ENCODE data around the gene CCDC88B.

Gene CCDC88B

GRCh38 chr11:64343767-64344559 is 4.0 kb downstream of the CCDC88B start:
- DNase-seq: peak; percentile 38 to 48 (median 38)

DNA sequence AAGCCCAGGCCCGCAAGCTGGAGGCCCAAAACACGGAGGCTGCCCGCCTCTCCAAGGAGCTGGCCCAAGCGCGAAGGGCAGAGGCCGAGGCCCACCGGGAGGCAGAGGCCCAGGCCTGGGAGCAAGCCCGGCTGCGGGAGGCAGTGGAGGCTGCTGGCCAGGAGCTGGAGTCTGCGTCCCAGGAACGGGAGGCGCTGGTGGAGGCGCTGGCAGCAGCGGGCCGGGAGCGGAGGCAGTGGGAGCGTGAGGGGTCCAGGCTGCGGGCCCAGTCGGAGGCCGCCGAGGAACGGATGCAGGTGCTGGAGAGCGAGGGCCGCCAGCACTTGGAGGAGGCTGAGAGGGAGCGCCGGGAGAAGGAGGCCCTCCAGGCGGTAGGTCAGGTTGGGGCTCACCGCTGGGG is 4.8 kb downstream of the CCDC88B start:
- DNase-seq: no peak

DNA sequence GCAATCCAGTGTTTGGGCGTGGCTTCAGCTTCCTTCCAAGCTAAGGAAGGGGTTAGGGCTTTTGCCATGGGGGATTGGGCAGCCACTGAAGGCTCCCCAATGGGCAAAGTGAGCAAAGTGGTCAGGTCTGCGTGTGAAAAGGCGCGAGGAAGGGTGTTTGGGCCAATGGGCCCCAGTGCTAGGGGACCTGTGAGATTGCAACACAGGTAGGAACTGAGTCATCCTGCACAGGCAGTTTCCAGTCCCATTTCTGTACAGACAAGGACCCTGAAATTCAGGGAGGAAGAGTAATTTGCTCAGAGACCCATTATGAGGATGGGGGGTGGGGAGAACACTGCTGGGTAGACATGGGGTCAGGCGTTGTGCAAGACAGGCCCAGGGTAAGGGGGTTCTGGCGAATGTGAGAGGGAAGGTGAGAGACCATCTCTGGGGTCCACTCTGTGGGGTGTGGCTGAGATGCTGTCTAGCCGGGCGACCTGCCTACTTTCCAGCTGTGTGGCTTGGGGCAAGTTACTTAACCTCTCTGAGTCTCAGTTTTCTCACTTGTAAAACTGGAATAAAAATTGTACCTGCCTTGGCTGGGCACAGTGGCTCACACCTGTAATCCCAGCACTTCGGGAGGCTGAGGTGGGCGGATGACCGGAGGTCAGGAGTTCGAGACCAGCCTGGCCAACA is 7.3 kb downstream of the CCDC88B start:
- DNase-seq: no peak

DNA sequence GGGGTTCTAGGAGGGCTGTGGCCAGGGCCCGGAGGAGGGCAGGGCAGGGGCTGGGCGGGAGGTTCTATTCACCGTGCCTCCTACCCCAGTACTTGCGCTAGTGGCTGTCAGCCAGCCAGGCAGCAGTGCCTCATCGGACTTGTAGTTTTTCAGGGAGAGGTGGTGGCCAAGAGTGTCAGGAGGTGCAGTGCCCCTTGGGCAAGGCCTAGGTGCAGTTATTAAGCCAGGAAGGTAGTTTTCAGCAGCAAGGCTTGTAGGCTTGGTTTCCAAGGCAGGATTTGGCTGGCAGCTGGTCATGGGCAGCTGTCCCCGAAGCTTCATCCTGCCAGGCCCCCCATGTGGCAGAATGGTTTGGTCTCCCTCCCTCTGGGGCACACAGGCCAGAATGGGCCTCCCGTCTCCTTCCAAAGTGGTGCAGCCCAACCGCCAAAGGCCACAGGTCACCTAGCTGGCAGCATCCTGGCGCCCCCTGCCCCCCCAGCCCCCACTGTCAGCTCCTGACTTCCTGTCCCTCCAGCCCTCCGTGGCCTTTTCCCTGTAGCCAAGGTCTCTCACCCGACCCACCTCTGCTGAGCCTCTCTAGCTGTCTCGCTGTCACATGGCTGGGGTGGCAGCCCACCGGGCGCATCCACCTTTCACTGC is 8.5 kb downstream of the CCDC88B start:
- DNase-seq: no peak

- no peak for DNase-seq
These were observed 9.0 kb downstream of the CCDC88B start for GRCh38 chr11:64349025-64349387.

DNA sequence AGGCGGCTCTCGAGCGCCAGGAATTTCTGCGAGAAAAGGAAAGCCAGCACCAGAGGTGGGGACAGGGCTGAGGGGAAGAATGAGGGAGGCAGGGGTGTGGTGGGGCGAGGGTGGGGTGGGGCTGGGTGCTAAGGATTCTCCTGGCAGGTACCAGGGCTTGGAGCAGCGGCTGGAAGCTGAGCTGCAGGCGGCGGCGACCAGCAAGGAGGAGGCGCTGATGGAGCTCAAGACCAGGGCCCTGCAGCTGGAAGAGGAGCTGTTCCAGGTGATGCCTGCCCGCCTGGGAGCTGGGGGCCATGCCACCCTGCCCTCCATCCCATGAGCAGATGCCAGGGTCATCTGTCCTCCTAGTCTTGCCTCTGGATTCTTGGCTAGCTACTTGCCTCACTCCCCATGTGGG is 9.4 kb downstream of the CCDC88B start:
- DNase-seq: no peak

GRCh38 chr11:64351136-64351631 is 11.2 kb downstream of the CCDC88B start:
- DNase-seq: no peak

- DNase-seq: no peak
These were observed 12.3 kb downstream of the CCDC88B start for GRCh38 chr11:64352099-64352994.

GRCh38 chr11:64352995-64353714 is 13.2 kb downstream of the CCDC88B start:
- no peak for DNase-seq

- no peak for DNase-seq
These were observed 13.9 kb downstream of the CCDC88B start for GRCh38 chr11:64353715-64354506.

DNA sequence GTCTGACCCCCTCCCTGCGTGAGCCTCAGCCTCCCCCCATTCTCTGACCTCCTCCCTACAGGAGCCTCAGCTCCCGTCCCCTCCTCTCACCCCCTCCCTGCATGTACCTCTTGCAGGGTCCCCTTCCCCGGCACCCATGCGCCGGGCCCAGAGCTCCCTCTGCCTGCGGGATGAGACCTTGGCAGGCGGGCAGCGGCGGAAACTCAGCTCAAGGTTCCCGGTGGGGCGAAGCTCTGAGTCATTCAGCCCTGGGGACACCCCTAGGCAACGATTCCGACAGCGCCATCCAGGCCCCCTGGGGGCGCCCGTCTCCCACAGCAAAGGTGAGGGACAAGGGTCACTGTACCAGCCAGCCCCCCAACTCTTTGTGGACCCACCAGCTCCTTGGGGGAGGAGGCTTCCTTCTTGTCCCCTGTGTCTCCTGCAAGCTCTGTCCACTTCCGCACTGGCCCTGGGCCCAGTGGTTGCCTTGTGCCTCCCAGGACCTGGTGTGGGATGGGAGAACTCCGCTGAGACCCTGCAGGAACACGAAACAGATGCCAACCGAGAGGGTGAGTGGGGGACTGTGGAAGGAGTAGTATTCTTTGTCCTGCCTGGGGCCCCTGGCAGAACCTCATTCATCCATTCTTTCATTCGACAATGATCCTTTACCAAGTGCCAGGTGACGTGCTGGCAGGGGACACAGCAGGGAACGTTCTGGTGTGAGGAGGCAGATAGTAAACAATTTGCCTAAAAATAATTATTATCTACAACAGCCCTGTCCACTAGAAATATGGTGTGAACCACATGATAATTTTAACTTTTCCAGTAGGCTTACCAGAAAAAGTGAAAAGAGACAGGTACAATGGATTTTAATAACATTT is 15.3 kb downstream of the CCDC88B start:
- DNase-seq: peak; percentile 89 to 91 (median 91)

DNA sequence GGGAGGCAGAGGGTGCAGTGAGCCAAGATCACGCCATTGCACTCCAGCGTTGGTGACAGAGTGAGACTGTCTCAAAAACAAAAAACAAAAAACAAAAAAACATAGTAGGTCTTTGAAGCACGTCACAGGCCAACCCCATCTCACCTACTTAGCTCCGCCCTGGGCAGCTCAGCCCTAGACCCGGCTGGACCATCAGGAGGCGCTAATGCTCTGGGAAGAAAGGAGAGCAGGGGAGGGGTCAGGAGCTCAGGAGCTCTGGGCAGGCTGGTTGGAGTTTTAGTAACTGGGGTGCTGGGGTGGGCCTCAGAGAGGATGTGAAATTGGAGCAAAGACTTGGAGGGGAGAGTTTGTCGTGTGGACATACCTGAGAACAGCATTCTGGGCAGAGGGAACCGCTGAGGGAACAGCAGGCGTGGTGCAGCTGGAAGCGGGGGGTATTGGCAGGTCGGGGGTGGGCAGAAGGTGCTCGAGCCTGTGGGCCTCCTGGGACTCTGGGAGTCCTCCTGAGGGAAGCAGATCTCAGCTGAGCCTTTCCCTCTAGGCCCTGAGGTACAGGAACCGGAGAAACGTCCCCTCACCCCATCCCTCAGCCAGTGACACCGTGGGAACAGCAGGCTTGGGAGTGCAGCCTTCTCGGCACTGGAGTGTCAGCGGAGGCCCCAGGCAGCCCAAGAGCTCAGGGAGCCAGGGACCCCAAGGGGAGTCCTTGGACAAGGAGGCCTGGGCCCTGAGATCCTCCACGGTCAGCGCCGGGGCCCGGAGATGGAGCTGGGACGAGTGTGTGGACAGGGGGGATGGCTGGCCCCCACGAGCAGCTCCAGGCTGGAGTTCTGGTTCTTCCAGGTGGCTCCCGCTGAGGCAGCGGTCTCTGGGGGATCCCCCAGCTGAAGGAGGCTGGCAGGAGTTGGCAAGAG is 16.8 kb downstream of the CCDC88B start:
- peak; percentile 49 to 71 (median 60) for DNase-seq

- DNase-seq: no peak
These were observed 17.4 kb downstream of the CCDC88B start for GRCh38 chr11:64357446-64357845.

DNA sequence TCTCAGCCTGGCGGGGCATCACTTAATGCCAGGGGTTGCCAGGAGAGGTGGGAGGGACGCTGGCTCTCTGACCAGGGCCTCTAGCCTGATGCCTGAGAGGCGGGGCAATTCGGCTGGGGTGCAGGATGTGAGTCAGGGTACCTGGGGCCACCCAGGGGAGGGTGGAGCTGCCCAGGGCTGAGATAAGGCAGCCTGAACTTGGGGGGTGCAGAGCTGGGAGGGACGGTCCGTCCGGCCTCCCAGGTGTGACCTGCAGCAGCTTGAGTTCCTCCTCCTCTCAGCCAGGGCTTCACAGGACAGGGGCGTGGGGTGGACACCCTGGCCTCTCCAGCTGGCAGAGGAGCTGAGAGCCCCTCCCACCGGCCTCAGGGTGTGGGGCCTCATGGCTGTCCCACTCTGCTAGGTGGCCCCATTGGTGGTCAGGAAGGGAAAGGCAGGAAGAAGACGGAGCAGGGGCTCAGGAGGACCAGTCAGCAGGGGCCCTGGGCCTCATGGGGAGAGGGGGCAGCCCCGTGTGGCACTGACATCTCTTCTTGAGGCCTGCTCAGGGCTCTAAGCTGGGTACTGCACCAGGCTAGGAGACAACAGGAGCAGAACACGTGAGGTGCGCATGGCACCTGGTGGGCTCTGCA is 18.0 kb downstream of the CCDC88B start:
- no peak for DNase-seq

DNA sequence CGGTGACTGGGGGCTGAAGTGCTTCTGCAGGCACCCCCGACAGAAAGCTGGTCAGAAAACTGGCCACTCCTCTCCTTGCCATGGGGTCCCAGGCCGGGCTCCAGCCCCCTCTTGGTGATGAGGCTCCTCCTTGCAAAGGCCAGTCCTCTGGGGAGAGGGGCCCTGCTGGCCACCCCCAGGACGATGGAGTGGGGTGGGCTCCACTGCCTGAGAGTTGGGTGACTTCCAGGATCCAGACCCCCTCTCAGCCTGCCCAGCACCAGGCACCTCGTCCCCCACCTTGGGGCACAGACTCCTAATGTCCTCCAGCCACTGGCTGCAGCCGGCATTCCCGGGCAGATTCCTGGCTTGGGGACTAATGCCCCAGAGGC is 18.5 kb downstream of the CCDC88B start:
- DNase-seq: no peak

DNA sequence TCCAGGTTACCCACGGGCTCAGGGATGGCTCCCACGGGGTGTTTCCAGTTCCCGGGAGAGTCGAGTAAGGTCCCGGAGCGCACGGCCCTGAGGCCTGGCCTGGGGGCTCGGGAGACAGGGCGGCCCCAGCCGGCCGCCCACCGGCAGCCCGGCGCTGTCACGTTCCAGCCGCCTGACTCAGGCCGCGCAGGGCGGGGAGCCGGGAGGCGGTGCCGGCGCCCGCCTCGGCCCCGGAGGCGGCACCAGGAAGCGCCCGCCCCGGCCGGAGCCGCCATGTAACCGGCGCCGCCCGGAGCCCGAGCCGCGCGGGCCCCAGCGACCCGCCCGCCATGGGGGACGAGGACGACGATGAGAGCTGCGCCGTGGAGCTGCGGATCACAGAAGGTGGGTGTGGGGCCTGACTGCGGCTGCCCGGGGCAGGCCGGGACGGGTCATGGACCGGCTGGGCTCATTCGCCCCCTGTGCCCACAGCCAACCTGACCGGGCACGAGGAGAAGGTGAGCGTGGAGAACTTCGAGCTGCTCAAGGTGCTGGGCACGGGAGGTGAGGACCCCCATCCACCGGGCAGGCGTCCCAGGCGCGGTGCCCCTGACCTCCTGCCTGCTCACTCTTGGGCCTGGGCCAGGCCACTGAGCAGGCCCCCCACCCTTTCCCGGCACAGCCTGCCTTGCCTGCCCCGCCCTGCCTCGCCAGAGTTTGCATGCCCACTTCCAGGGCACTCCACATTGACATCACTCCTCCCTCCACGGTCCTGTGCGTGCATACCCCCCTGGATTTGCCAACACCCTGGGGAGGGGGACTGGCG is 19.1 kb downstream of the CCDC88B start, which contains the start of gene RPS6KA4:
Gene RPS6KA4, plus strand, starts transcription at position 256 of the 805 bp plus-strand sequence. Its CDS starts 74 bp downstream, at position 330.
- peak; percentile 82 to 94 (median 90) for DNase-seq

DNA sequence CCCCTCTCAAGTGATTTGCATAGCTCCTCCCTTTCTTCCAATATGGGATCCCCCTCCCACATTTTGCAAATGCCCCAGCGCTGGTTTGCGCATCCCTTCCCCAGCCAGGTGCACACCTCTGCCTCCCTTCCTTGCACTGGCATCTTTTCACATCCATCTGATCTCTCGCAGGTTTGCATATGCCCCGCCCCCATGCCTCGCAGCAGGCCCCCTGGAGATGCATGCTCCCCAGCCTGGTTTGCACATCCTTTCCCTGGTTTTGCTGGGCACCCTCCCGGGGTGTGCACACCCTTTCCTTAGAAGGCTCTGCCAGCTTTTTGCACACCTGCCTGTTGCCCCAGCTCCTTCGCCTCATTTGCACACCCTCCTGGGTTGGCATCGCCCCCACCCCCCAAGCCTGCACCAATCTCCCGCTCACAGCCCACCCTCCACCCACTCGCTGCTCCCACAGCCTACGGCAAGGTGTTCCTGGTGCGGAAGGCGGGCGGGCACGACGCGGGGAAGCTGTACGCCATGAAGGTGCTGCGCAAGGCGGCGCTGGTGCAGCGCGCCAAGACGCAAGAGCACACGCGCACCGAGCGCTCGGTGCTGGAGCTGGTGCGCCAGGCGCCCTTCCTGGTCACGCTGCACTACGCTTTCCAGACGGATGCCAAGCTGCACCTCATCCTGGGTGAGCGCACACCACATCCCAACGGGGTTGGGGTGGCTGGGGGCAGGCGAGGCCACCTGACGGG is 19.9 kb downstream of the CCDC88B start:
- DNase-seq: peak; percentile 29 to 66 (median 31)

Measured in suppressor macrophage treated with lipopolysaccharide for 1 hour (primary cell).